Mucosa of stomach (tissue), 1 donor: ENCODE results near the gene ADIRF.
"Not testable (repeated sequence)": the region's sequence is repeated elsewhere in the genome, so short reads cannot be mapped to it uniquely, and the experiment has no call there.

Experiments
- H3K27me3 ChIP-seq: one replicate; pipeline ENCODE4 v1.7.0; 2013; ENCODE audit warnings: mild to moderate bottlenecking, low read length; ENCODE audit not compliant: control insufficient read depth, insufficient read depth
- H3K36me3 ChIP-seq: one replicate; pipeline ENCODE4 v1.7.0; 2013; ENCODE audit warnings: low read length; ENCODE audit not compliant: control insufficient read depth, insufficient read depth
- H3K4me1 ChIP-seq: one replicate; pipeline ENCODE4 v1.7.0; 2013; ENCODE audit warnings: mild to moderate bottlenecking, low read length; ENCODE audit not compliant: control insufficient read depth, insufficient read depth
- H3K4me3 ChIP-seq: one replicate; pipeline ENCODE4 v1.7.0; 2013; ENCODE audit warnings: low read length
- H3K9ac ChIP-seq: one replicate; pipeline ENCODE4 v1.7.0; 2013; ENCODE audit warnings: mild to moderate bottlenecking, low read length, moderate library complexity
- H3K9me3 ChIP-seq: one replicate; pipeline ENCODE4 v1.7.0; 2013; ENCODE audit warnings: mild to moderate bottlenecking, low read length, moderate library complexity; ENCODE audit not compliant: control insufficient read depth
- donor health status: Pancreatic carcinoma.

Gene ADIRF

DNA sequence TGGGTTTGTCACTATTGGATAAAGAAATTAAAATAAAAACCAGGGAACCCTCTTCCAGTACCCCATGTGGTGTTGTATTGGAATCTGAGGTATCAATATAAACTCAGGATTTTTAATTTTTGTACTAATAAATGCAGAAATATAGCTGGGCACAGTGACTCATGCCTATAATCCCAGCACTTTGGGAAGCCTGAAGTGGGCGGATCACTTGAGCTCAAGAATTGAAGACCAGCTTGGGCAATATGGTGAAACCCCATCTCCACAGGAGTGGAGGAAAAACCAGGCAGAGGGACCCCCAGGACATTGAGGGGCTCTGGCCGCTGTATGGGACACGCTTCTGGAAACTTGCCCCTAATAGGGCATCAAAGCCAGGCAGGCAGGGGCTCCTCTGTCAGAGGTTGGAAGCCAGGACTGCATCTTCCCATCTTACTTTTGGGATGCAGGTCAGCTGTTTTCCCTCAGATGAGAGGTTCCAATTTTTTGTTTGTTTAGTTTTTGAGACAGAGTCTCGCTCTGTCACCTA is 11.1 kb downstream of the ADIRF start:
- H3K4me3 ChIP-seq: no peak overlapping the region
- no peaks in the 10 kb centered on the region for H3K36me3 ChIP-seq
- H3K9me3 ChIP-seq: no peaks in the 10 kb centered on the region
- H3K27me3 ChIP-seq: no peaks in the 10 kb centered on the region
- H3K9ac ChIP-seq: no peak overlapping the region
- H3K4me1 ChIP-seq: peaks cover 17% of the 10 kb centered on the region

DNA sequence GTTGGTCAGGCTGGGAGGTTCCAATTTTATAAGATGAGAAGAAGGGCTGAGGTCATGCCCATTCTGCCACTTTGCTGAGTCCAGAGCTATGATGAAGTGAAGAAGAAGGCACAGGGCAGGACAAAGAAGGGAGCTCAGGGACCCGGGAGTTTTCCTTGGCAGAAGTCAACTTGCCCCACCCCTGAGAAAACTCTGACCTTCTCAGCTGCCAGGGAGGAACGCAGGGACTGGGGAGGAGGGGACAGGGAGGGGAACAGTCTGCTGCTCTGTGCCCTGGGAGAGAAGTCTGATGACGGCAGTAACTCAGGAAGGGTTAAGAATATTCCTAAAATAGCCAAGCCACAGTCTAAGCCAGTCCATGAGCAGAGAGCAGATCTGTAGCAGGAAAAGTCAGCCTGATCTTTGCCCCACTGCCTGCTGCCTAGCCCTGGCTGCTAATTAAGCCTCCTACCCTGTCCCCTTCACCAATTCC is 11.7 kb downstream of the ADIRF start:
- no peak overlapping the region for H3K4me3 ChIP-seq
- H3K9ac ChIP-seq: no peak overlapping the region
- no peaks in the 10 kb centered on the region for H3K9me3 ChIP-seq
- no peaks in the 10 kb centered on the region for H3K36me3 ChIP-seq
- H3K27me3 ChIP-seq: no peaks in the 10 kb centered on the region
- H3K4me1 ChIP-seq: peaks cover 12% of the 10 kb centered on the region

GRCh38 chr10:86981020-86981419 is 12.7 kb downstream of the ADIRF start:
- not testable (repeated sequence) for H3K9ac ChIP-seq
- peaks cover 12% of the 10 kb centered on the region for H3K4me1 ChIP-seq

DNA sequence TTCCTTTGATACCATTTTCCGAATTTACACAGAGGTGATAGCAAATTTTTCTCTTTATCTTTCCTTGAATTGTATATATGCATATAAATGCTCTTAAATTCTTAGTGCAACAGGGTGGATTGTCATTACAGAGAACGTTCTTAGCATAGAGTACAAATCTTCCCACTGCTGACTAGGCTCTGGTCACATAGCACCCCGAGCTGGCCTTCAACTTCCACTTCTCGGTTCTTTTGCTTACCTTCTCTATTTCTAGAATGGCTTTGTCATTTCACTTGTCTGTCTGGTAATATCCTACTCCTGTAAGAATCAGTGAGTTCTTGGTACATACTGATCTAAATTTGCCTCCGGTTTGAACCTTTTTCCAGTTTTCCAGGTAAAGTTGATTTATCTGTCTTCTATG is 13.4 kb downstream of the ADIRF start:
- Histone ChIP-seq H3K9me3 (no peaks in the 10 kb centered on the region), H3K9ac (no peak overlapping the region)

More at GRCh38 chr10:86981020-86981419, 12.7 kb downstream of the ADIRF start:
- not testable (repeated sequence) for H3K9me3 ChIP-seq, H3K4me3 ChIP-seq, H3K27me3 ChIP-seq, H3K36me3 ChIP-seq

DNA sequence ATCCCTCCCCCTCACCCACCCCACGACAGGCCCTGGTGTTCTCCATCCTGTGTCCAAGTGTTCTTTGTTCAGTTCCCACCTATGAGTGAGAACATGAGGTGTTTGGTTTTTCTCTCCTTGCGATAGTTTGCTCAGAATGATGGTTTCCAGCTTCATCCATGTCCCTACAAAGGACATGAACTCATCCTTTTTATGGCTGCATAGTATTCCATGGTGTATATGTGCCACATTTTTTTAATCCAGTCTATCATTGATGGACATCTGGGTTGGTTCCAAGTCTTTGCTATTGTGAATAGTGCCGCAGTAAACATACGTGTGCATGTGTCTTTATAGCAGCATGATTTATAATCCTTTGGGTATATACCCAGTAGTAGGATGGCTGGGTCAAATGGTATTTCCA is 16.2 kb downstream of the ADIRF start:
- H3K9me3 ChIP-seq, H3K4me3 ChIP-seq, H3K9ac ChIP-seq, H3K27me3 ChIP-seq, H3K36me3 ChIP-seq: not testable (repeated sequence)
- H3K4me1 ChIP-seq: peaks cover 11% of the 10 kb centered on the region

More for the DNA sequence above, 13.4 kb downstream of the ADIRF start:
- Histone ChIP-seq H3K4me1 (peaks cover 12% of the 10 kb centered on the region), H3K27me3 (no peaks in the 10 kb centered on the region), H3K4me3 (no peak overlapping the region), H3K36me3 (no peaks in the 10 kb centered on the region)

DNA sequence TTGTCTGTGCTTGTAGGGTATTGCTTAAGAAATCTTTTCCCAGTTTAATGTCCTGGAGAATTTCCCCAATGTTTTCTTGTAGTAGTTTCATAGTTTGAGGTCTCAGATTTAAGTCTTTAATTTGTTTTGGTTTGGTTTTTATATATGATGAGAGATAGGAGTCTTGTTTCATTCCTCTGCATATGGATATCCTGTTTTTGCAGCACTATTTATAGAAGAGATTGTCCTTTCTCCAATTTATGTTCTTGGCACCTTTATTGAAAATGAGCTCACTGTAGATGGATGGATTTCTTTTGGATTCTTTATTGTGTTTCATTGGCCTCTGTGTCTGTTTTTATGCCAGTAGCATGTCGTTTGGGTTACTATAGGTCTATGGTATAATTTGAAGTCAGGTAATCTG is 20.2 kb downstream of the ADIRF start:
- Histone ChIP-seq H3K9me3 (no peaks in the 10 kb centered on the region), H3K9ac (no peak overlapping the region), H3K4me3 (no peak overlapping the region)

DNA sequence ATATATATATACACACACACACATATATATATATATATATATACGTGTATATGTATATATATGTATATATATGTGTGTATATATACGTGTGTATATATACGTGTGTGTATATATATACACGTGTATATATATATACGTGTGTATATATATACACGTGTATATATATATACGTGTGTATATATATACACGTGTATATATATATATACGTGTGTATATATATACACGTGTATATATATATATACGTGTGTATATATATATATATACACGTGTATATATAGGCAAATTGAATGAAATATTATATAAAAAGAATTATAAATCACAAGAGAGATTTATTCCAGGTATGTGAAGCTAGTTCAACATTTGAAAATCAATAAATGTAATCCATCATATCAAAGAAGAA is 23.1 kb downstream of the ADIRF start:
- H3K9ac ChIP-seq, H3K9me3 ChIP-seq, H3K4me1 ChIP-seq, H3K4me3 ChIP-seq, H3K27me3 ChIP-seq, H3K36me3 ChIP-seq: not testable (repeated sequence)

More for the DNA sequence above, 20.2 kb downstream of the ADIRF start:
- H3K36me3 ChIP-seq: no peaks in the 10 kb centered on the region
- no peaks in the 10 kb centered on the region for H3K4me1 ChIP-seq
- H3K27me3 ChIP-seq: no peaks in the 10 kb centered on the region

- H3K9me3 ChIP-seq: no peaks in the 10 kb centered on the region
- H3K36me3 ChIP-seq: no peaks in the 10 kb centered on the region
- no peak overlapping the region for H3K9ac ChIP-seq
- no peak overlapping the region for H3K4me3 ChIP-seq
- H3K27me3 ChIP-seq: no peaks in the 10 kb centered on the region
- H3K4me1 ChIP-seq: no peaks in the 10 kb centered on the region
Measured at GRCh38 chr10:86992456-86992855, 24.2 kb downstream of the ADIRF start.

GRCh38 chr10:86992929-86993328 is 24.6 kb downstream of the ADIRF start:
- H3K27me3 ChIP-seq: no peaks in the 10 kb centered on the region
- no peaks in the 10 kb centered on the region for H3K4me1 ChIP-seq
- no peaks in the 10 kb centered on the region for H3K36me3 ChIP-seq
- no peak overlapping the region for H3K4me3 ChIP-seq
- no peak overlapping the region for H3K9ac ChIP-seq
- no peaks in the 10 kb centered on the region for H3K9me3 ChIP-seq

- H3K4me1 ChIP-seq, H3K9ac ChIP-seq, H3K27me3 ChIP-seq, H3K9me3 ChIP-seq, H3K4me3 ChIP-seq, H3K36me3 ChIP-seq: not testable (repeated sequence)
Measured at GRCh38 chr10:86999802-87000403, 31.6 kb downstream of the ADIRF start.

DNA sequence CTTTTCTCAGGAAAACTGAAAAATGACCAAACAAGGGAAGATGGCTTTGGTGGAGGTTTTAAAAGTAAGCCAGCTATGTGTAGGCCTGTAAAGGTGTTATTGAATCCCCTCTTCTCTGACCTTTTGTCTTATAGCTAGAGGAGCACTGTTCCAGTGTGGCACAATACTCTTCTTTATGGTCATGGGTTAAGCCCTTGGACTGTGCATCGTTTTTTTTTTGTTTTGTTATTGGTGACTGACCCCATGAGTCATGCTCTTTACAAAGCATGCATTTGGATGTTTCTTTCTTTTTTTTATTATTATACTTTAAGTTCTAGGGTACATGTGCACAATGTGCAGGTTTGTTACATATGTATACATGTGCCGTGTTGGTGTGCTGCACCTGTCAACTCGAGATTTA is 32.2 kb downstream of the ADIRF start:
- Histone ChIP-seq H3K9me3 (no peaks in the 10 kb centered on the region), H3K4me1 (no peaks in the 10 kb centered on the region), H3K36me3 (no peaks in the 10 kb centered on the region), H3K4me3 (no peak overlapping the region), H3K27me3 (no peaks in the 10 kb centered on the region), H3K9ac (no peak overlapping the region)

- H3K27me3 ChIP-seq, H3K9ac ChIP-seq, H3K4me1 ChIP-seq, H3K36me3 ChIP-seq, H3K9me3 ChIP-seq, H3K4me3 ChIP-seq: not testable (repeated sequence)
Measured at GRCh38 chr10:87007124-87007523, 38.8 kb downstream of the ADIRF start.

GRCh38 chr10:87007674-87008073 is 39.4 kb downstream of the ADIRF start:
- not testable (repeated sequence) for H3K36me3 ChIP-seq, H3K27me3 ChIP-seq

More at GRCh38 chr10:87007674-87008073, 39.4 kb downstream of the ADIRF start:
- not testable (repeated sequence) for H3K4me3 ChIP-seq, H3K9ac ChIP-seq, H3K4me1 ChIP-seq, H3K9me3 ChIP-seq
